Right lobe of liver (tissue), 6 donors: ENCODE results near the gene TMEM178A. TPM values are rescaled to one million over a fixed set of nuclear protein-coding genes. Genes with fewer than 3 reads are reported as not detected.

Experiments used
- ATAC-seq, 4 donors: fragments of 200-7000 bp; cut with Tn5 transposase; one replicate each; pipeline ENCODE4 v1.9.1; 2020; ENCODE audit warnings: mild to moderate bottlenecking in 4 of 4, moderate library complexity in 4 of 4
- DNase-seq, 3 donors: peaks; one replicate each; pipeline ENCODE4 v3.0.0-alpha.2; 2020
- H3K27ac ChIP-seq, 3 donors: fragments of 200-600 bp; one replicate each; pipeline ENCODE4 v1.8.0; 2022
- H3K27me3 ChIP-seq, 2 donors: fragments of 200-600 bp; one replicate each; pipeline ENCODE4 v1.8.0; 2022
- H3K36me3 ChIP-seq, 4 donors: fragments of 200-600 bp; sonication (generic) in 1 of 4; one replicate each; pipeline versions ENCODE4 v1.5.1 to v1.8.0; 2017 to 2022; ENCODE audit warnings: control low read depth in 1 of 4
- H3K4me1 ChIP-seq, 4 donors: fragments of 200-600 bp; sonication (generic) in 1 of 4; one replicate each; pipeline versions ENCODE4 v1.5.1 to v1.8.0; 2017 to 2022; ENCODE audit warnings: control low read depth in 1 of 4
- H3K4me3 ChIP-seq, 3 donors: fragments of 200-600 bp; one replicate each; pipeline ENCODE4 v1.8.0; 2022
- H3K9me3 ChIP-seq, 4 donors: fragments of 200-600 bp; sonication (generic) in 1 of 4; one replicate each; pipeline versions ENCODE4 v1.5.1 to v1.8.0; 2017 to 2022; ENCODE audit warnings: control low read depth in 1 of 4
- POLR2A ChIP-seq: fragments of 450-650 bp; IDR thresholded peaks from one replicate; pipeline ENCODE4 v1.6.1; 2017; ENCODE audit warnings: antibody characterized with exemption, mild to moderate bottlenecking
- WGBS: methylation state at CpG from one replicate; pipeline ENCODE4 v1.1.6; 2018; ENCODE audit warnings: low coverage, low lambda C conversion rate; ENCODE audit not compliant: insufficient coverage; ENCODE audit errors: missing lambda C conversion rate; 5-methylcytosine and 5-hydroxymethylcytosine counted together
- intact Hi-C, 2 donors: fragments of 100-400 bp; cut with DNase I; formaldehyde crosslinking; loops; one replicate each; pipeline versions ENCODE4 v1.11.2 to v1.14.1; 2022
- total RNA-seq, 6 experiments: library from RNA; depleted of rRNA in 2 of 6; stranded (reverse); fragments of >200 nt in 2 of 6; fragmentation: NEBNext Ultra II Directional in 3 of 6; extraction: Animal tissue kit (Norgen Biotek cat#: 25700) in 3 of 6; gene quantifications; one replicate each; pipeline versions ENCODE4 v1.1.0 to v1.2.4, GENCODE V29; 2016 to 2023
- TF ChIP-seq, protein P1 (sequence below), 4 donors: fragments of 200-600 bp in 3 of 4; fragments of 450-650 bp in 1 of 4; IDR thresholded peaks; one replicate each; pipeline versions ENCODE4 v1.5.1 to v1.8.0; 2016 to 2022; ENCODE audit warnings: antibody characterized with exemption in 4 of 4, mild to moderate bottlenecking in 2 of 4
- donor health status: DM: no; HTN: yes; CAD: no.
- donor health status: DM: no; HTN: no; CAD: no.
- donor health status: DM: no; HTN: no; CAD: no.
- donor health status: DM: no; HTN: yes; CAD: no.
- donor health status: DM: no; HTN: yes; CAD: no.

TMEM178A gene
- total RNA-seq, 6 experiments from 2014 or later = 0.25 to 1.7 (median 1.4) TPM; not detected in 1

GRCh38 chr2:39621596-39621995, 44.1 kb upstream of the TMEM178A start:
- no peak for DNase-seq
- H3K4me3 ChIP-seq = no peak overlapping the region
- TF ChIP-seq POLR2A = no peak
- TF ChIP-seq, protein P1, sequence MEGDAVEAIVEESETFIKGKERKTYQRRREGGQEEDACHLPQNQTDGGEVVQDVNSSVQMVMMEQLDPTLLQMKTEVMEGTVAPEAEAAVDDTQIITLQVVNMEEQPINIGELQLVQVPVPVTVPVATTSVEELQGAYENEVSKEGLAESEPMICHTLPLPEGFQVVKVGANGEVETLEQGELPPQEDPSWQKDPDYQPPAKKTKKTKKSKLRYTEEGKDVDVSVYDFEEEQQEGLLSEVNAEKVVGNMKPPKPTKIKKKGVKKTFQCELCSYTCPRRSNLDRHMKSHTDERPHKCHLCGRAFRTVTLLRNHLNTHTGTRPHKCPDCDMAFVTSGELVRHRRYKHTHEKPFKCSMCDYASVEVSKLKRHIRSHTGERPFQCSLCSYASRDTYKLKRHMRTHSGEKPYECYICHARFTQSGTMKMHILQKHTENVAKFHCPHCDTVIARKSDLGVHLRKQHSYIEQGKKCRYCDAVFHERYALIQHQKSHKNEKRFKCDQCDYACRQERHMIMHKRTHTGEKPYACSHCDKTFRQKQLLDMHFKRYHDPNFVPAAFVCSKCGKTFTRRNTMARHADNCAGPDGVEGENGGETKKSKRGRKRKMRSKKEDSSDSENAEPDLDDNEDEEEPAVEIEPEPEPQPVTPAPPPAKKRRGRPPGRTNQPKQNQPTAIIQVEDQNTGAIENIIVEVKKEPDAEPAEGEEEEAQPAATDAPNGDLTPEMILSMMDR (IDR thresholded peaks at IDR 0.05) = no peak
- 82% methylated on average over 2 of the region's 2 CpGs for WGBS
- H3K9me3 ChIP-seq = no peaks in the 10 kb centered on the region
- H3K27ac ChIP-seq = no peak overlapping the region
- no peaks in the 10 kb centered on the region for H3K27me3 ChIP-seq
- H3K36me3 ChIP-seq = no peaks in the 10 kb centered on the region
- intact Hi-C loops = no loop called here
- peaks cover 0 to 7% (median 3%) of the 10 kb centered on the region in 4 donors for H3K4me1 ChIP-seq
- no peak for ATAC-seq

- H3K4me1 ChIP-seq = peaks cover 0 to 7% (median 3%) of the 10 kb centered on the region in 4 donors
- no peaks in the 10 kb centered on the region for H3K36me3 ChIP-seq
- DNase-seq (no peak), ATAC-seq (no peak)
- intact Hi-C loops = no loop called here
- H3K27me3 ChIP-seq = no peaks in the 10 kb centered on the region
- TF ChIP-seq, protein P1 (IDR thresholded peaks at IDR 0.05) = no peak
- TF ChIP-seq POLR2A = no peak
- WGBS = 34% methylated on average over 2 of the region's 2 CpGs
- no peaks in the 10 kb centered on the region for H3K9me3 ChIP-seq
- H3K27ac ChIP-seq = no peak overlapping the region
- H3K4me3 ChIP-seq = no peak overlapping the region
Observed at GRCh38 chr2:39622860-39623259, 42.9 kb upstream of the TMEM178A start.

DNA sequence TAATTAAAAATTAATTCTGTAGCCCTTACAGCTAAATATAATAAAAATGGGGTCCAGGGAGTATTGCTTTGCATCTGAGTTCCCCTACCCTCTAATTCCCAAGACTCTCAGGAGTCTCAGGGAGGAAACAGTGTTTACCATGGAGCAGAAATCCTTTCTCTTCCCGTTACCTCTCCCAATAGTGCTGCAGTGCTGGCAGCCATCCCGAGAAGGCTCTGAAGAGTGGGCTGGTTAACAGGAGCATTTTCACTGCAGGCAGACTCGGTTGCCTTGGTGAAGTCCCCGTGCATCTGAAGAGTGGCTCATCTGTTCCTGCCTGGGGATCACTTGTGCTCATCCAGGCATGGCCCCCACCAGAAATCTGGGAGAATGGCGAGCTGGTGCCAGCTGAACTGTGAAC, 41.8 kb upstream of the TMEM178A start:
- intact Hi-C loops = no loop called here
- DNase-seq (no peak), ATAC-seq (no peak)
- H3K27ac ChIP-seq = no peak overlapping the region
- WGBS = 80% methylated on average over 2 of the region's 5 CpGs
- TF ChIP-seq, protein P1 (IDR thresholded peaks at IDR 0.05) = no peak
- no peak for TF ChIP-seq POLR2A
- no peaks in the 10 kb centered on the region for H3K27me3 ChIP-seq
- H3K4me1 ChIP-seq = peaks cover 0 to 7% (median 3%) of the 10 kb centered on the region in 4 donors
- no peaks in the 10 kb centered on the region for H3K9me3 ChIP-seq
- no peak overlapping the region for H3K4me3 ChIP-seq
- H3K36me3 ChIP-seq = no peaks in the 10 kb centered on the region

GRCh38 chr2:39625193-39625926, 40.4 kb upstream of the TMEM178A start:
- TF ChIP-seq POLR2A = no peak
- TF ChIP-seq, protein P1 (IDR thresholded peaks at IDR 0.05) = no peak
- ATAC-seq (peak in 1 of 4 donors; percentile 61), DNase-seq (no peak)
- Histone ChIP-seq H3K36me3 (no peaks in the 10 kb centered on the region), H3K9me3 (no peaks in the 10 kb centered on the region), H3K27ac (no peak overlapping the region), H3K4me3 (no peak overlapping the region), H3K27me3 (no peaks in the 10 kb centered on the region), H3K4me1 (peaks cover 0 to 2% (median under 1%) of the 10 kb centered on the region in 4 donors)
- 48% methylated on average over 9 of the region's 9 CpGs for WGBS
- intact Hi-C loops = no loop called here
